Endothelial cell of umbilical vein (primary cell): ENCODE measurements around the gene BNC2. TPM values are rescaled to one million over a fixed set of nuclear protein-coding genes. Genes with fewer than 3 reads are reported as not detected.
"Not testable (repeated sequence)": the region's sequence is repeated elsewhere in the genome, so short reads cannot be mapped to it uniquely, and the experiment has no call there.

Experiments
- BruUV-seq: library from RNA; stranded (reverse); fragments of 400-500 nt; replicated peaks from 2 replicates; lab custom pipeline; 2021; lab: Mats Ljungman, UMichigan
- CTCF ChIA-PET: fragments of 300-600, 350-600 bp; sonication (Branson Sonifier 250); formaldehyde crosslinking; loops from one replicate; lab custom pipeline; 2021; ENCODE audit warnings: antibody characterized with exemption, inconsistent platforms; lab: Charles Lee
- POLR2A ChIA-PET: fragments of 300-600, 350-600 bp; sonication (Branson Sonifier 250); formaldehyde crosslinking; loops from one replicate; lab custom pipeline; 2021; ENCODE audit warnings: antibody characterized with exemption, inconsistent platforms; lab: Charles Lee
- DNase-seq: peaks from one replicate; pipeline ENCODE4 v3.0.0-alpha.2; 2011; ENCODE audit warnings: low read depth, low spot score
- FAIRE-seq: peaks from 2 replicates; lab custom pipeline; 2011; peaks lifted over from hg19 to GRCh38; lab: Jason Lieb, UNC
- H2AFZ ChIP-seq: 2 replicates; pipeline ENCODE4 v1.6.0; 2012; ENCODE audit warnings: low read depth, low read length, control low read depth, inconsistent platforms
- H3K27ac ChIP-seq: 2 replicates; pipeline ENCODE4 v1.5.1; 2011; ENCODE audit warnings: low read depth, mild to moderate bottlenecking, control low read depth, low read length, moderate library complexity; ENCODE audit not compliant: insufficient read depth
- H3K27me3 ChIP-seq, 2 experiments: 2 replicates each; pipeline versions ENCODE4 v1.6.0 to v1.6.1; 2011; ENCODE audit warnings: low read length in 2 of 2, mixed read lengths in 1 of 2; ENCODE audit not compliant: control insufficient read depth in 2 of 2, insufficient read depth in 2 of 2
- H3K36me3 ChIP-seq, 2 experiments: 2 replicates in 1 of 2; 3 replicates in 1 of 2; pipeline ENCODE4 v1.5.1; 2011; ENCODE audit warnings: low read length in 2 of 2, mild to moderate bottlenecking in 1 of 2, moderate library complexity in 1 of 2; ENCODE audit not compliant: control insufficient read depth in 2 of 2, insufficient read depth in 2 of 2; ENCODE audit errors: extremely low read depth in 1 of 2
- H3K4me1 ChIP-seq: 3 replicates; pipeline ENCODE4 v1.5.1; 2011; ENCODE audit warnings: mild to moderate bottlenecking, low read length; ENCODE audit not compliant: control insufficient read depth, insufficient read depth; ENCODE audit errors: extremely low read depth
- H3K4me2 ChIP-seq: 2 replicates; pipeline ENCODE4 v1.6.1; 2011; ENCODE audit warnings: low read length, control low read depth, mixed read lengths; ENCODE audit not compliant: insufficient read depth
- H3K4me3 ChIP-seq, 3 experiments: fragments of 200-600 bp in 1 of 3; sonication (generic), shearing (Covaris generic) in 1 of 3; replicated peaks in 1 of 3; 2 replicates each; pipeline ENCODE4 v1.5.1; 2011 to 2016; ENCODE audit warnings: control low read depth in 3 of 3, low read length in 3 of 3, mild to moderate bottlenecking in 2 of 3, inconsistent platforms in 1 of 3, low read depth in 1 of 3, moderate library complexity in 1 of 3; ENCODE audit not compliant: insufficient read depth in 1 of 3
- H3K79me2 ChIP-seq: 2 replicates; pipeline ENCODE4 v1.6.0; 2012; ENCODE audit warnings: low read length, inconsistent platforms; ENCODE audit not compliant: control insufficient read depth, insufficient read depth
- H3K9ac ChIP-seq: replicated peaks from 2 replicates; pipeline ENCODE3; 2011; ENCODE audit warnings: low read length, control low read depth; ENCODE audit not compliant: insufficient read depth; ENCODE audit errors: extremely low read depth
- H3K9me1 ChIP-seq: replicated peaks from 3 replicates; pipeline ENCODE4 v1.6.0; 2011; ENCODE audit warnings: mild to moderate bottlenecking, low read length; ENCODE audit not compliant: control insufficient read depth, insufficient read depth; ENCODE audit errors: extremely low read depth
- H3K9me3 ChIP-seq: replicated peaks from 2 replicates; pipeline ENCODE4 v1.5.1; 2012; ENCODE audit warnings: low read length, inconsistent platforms; ENCODE audit not compliant: control insufficient read depth, insufficient read depth
- H4K20me1 ChIP-seq: replicated peaks from 2 replicates; pipeline ENCODE3; 2011; ENCODE audit warnings: mild to moderate bottlenecking, low read length; ENCODE audit not compliant: control insufficient read depth, insufficient read depth; ENCODE audit errors: extremely low read depth
- FOS ChIP-seq: IDR thresholded peaks from 2 replicates; pipeline ENCODE4 v1.6.1; 2011; ENCODE audit warnings: mild to moderate bottlenecking, low read length, moderate library complexity, borderline replicate concordance; ENCODE audit not compliant: insufficient read depth
- GATA2 ChIP-seq: IDR thresholded peaks from 2 replicates; pipeline ENCODE4 v1.7.0; 2011; ENCODE audit warnings: low read depth, mild to moderate bottlenecking, moderate library complexity, mixed read lengths, low read length; ENCODE audit not compliant: insufficient read length, insufficient read depth
- JUN ChIP-seq: IDR thresholded peaks from 2 replicates; pipeline ENCODE4 v1.6.1; 2011; ENCODE audit warnings: borderline replicate concordance, low read depth; ENCODE audit not compliant: insufficient read length, insufficient read depth
- MYC ChIP-seq: IDR thresholded peaks from one replicate; pipeline ENCODE4 v1.6.1; 2011; ENCODE audit warnings: mild to moderate bottlenecking, low read depth, low read length
- POLR2A ChIP-seq: IDR thresholded peaks from 2 replicates; pipeline ENCODE4 v1.6.1; 2012; ENCODE audit warnings: low read depth, mild to moderate bottlenecking, control low read depth, low read length
- POLR2AphosphoS5 ChIP-seq: IDR thresholded peaks from 2 replicates; pipeline ENCODE4 v1.6.1; 2012; ENCODE audit warnings: low read depth, mild to moderate bottlenecking, control low read depth, low read length, moderate library complexity; ENCODE audit not compliant: insufficient read depth
- dilution Hi-C: fragments of 300-500 bp; cut with MboI; formaldehyde crosslinking; loops from one replicate; pipeline ENCODE4 v1.15.0; 2019; ENCODE audit warnings: low sequenced_read_pairs; ENCODE audit not compliant: extremely low pct_ligation_motif_present
- intact Hi-C: fragments of 100-400 bp; cut with micrococcal nuclease; formaldehyde crosslinking; loops from one replicate; pipeline ENCODE4 v1.10.0; 2022
- polyA plus RNA-seq, 4 experiments: library from polyadenylated mRNA; depleted of rRNA in 3 of 4; stranded (reverse) in 3 of 4; unstranded in 1 of 4; fragments of >200 nt; gene quantifications; 2 replicates each; pipeline versions ENCODE4 v1.2.1 to v1.2.3, GENCODE V29; 2011 to 2012; ENCODE audit warnings: missing spikeins in 1 of 4
- total RNA-seq: library from RNA; stranded (reverse); gene quantifications from 2 replicates; pipeline ENCODE4 v1.2.3, GENCODE V29; 2021
- TF ChIP-seq, protein P1 (sequence below): IDR thresholded peaks from 2 replicates; pipeline ENCODE4 v1.6.1; 2011; ENCODE audit not compliant: insufficient read depth, insufficient read length

The BNC2 gene
- total and polyA plus RNA-seq, 2 donors (not counting 3 experiments of a cell fraction or from before 2014, with no cell fraction given): 12.1 to 34.3 TPM

- H3K36me3 ChIP-seq: no peaks in the 10 kb centered on the region
- H3K9me3 ChIP-seq: no peaks in the 10 kb centered on the region
- CTCF ChIA-PET: no interaction called here
- no TSS peak for BruUV-seq
- H3K79me2 ChIP-seq: no peaks in the 10 kb centered on the region
- H3K4me1 ChIP-seq: no peaks in the 10 kb centered on the region
- H3K9me1 ChIP-seq: no peaks in the 10 kb centered on the region
- no peak for FAIRE-seq
- H4K20me1 ChIP-seq: no peaks in the 10 kb centered on the region
- intact Hi-C loops (no loop called here), dilution Hi-C loops (no loop called here)
- no peaks in the 10 kb centered on the region for H3K27me3 ChIP-seq
- H3K4me3 ChIP-seq: no peak overlapping the region
- H2AFZ ChIP-seq: no peak overlapping the region
- no peak for DNase-seq
- TF ChIP-seq FOS (no peak), POLR2A (no peak), JUN (no peak), GATA2 (no peak), POLR2AphosphoS5 (no peak), MYC (no peak)
- TF ChIP-seq, protein P1, sequence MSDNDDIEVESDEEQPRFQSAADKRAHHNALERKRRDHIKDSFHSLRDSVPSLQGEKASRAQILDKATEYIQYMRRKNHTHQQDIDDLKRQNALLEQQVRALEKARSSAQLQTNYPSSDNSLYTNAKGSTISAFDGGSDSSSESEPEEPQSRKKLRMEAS: no peak
- POLR2A ChIA-PET: no interaction called here
- no peak overlapping the region for H3K27ac ChIP-seq
- H3K9ac ChIP-seq: no peak overlapping the region
- no peak overlapping the region for H3K4me2 ChIP-seq
Measured at GRCh38 chr9:16482764-16483163, 387.7 kb downstream of the BNC2 start.

GRCh38 chr9:16480584-16480983, 389.9 kb downstream of the BNC2 start:
- DNase-seq, POLR2A ChIA-PET, H2AFZ ChIP-seq, H3K4me1 ChIP-seq, H3K9me3 ChIP-seq, H3K27ac ChIP-seq, H4K20me1 ChIP-seq, H3K4me3 ChIP-seq, intact Hi-C loops, H3K36me3 ChIP-seq, H3K9me1 ChIP-seq, H3K4me2 ChIP-seq, H3K27me3 ChIP-seq, FAIRE-seq, H3K79me2 ChIP-seq, H3K9ac ChIP-seq, BruUV-seq, dilution Hi-C loops: not testable (repeated sequence)
- CTCF ChIA-PET: interaction anchor here (0.9 kb wide), 1 partner anchor 12 kb away, joined by 3 read pairs; no protein-coding TSS in a partner anchor
